Measurements from ENCODE around the gene TAF11L14.

Gene TAF11L14

DNA sequence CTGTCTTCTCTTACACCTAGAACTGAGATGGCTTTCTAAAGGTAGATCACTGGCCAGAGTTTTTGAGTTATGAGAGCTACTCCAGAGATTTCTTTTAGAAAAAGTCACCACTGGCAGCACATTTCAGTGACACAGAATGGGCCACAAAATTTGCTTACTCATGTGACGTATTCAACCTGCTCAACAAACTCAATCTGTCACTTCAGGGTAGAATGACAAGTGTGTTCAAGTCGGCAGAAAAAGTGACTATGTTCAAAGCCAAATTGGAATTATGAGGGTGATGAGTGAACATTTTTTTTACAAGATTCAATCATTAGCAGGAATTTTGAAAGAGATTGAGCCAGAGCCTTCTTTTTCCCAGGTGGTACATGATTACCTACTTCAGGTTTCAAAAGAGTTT is 46.5 kb downstream of the TAF11L14 start:
- DNase-seq = no peak
